Peyer's patch (tissue), 4 donors: ENCODE measurements around the gene DNMT3A. TPM values are rescaled to one million over a fixed set of nuclear protein-coding genes. Genes with fewer than 3 reads are reported as not detected.

Experiments used
- DNase-seq, 3 donors: peaks; one replicate each; pipeline ENCODE4 v3.0.0-alpha.2; 2017 to 2019
- H3K27ac ChIP-seq, 4 donors: fragments of 200-600 bp; sonication (generic); one replicate each; pipeline ENCODE4 v1.5.1; 2016 to 2019
- H3K27me3 ChIP-seq, 2 donors: fragments of 200-600 bp; sonication (generic); one replicate each; pipeline ENCODE4 v1.5.1; 2019
- H3K36me3 ChIP-seq, 3 donors: fragments of 200-600 bp; sonication (generic); one replicate each; pipeline ENCODE4 v1.5.1; 2016 to 2019
- H3K4me1 ChIP-seq, 4 donors: fragments of 200-600 bp; sonication (generic); one replicate each; pipeline ENCODE4 v1.5.1; 2016 to 2019
- H3K4me3 ChIP-seq, 4 donors: fragments of 200-600 bp; sonication (generic); 1 replicate in 3 of 4; 2 replicates in 1 of 4; pipeline ENCODE4 v1.5.1; 2016 to 2019; ENCODE audit warnings: mild to moderate bottlenecking in 1 of 4
- H3K9me3 ChIP-seq, 4 donors: fragments of 200-600 bp; sonication (generic); one replicate each; pipeline ENCODE4 v1.5.1; 2016 to 2019; ENCODE audit warnings: mild to moderate bottlenecking in 1 of 4
- CTCF ChIP-seq, 6 experiments: fragments of 450-650 bp in 4 of 6; fragments of 200-600 bp in 2 of 6; sonication (generic) in 1 of 6; IDR thresholded peaks; one replicate each; pipeline ENCODE4 v1.5.1; 2017 to 2019; ENCODE audit warnings: antibody characterized with exemption in 6 of 6, mild to moderate bottlenecking in 3 of 6, moderate library complexity in 1 of 6
- POLR2A ChIP-seq, 2 donors: fragments of 450-650 bp; IDR thresholded peaks; one replicate each; pipeline ENCODE4 v1.5.1; 2017; ENCODE audit warnings: antibody characterized with exemption in 2 of 2, mild to moderate bottlenecking in 2 of 2, moderate library complexity in 2 of 2
- total RNA-seq, 4 donors: library from RNA; depleted of rRNA; stranded (reverse); fragments of >200 nt; gene quantifications; one replicate each; pipeline ENCODE4 v1.1.0, GENCODE V29; 2016

The DNMT3A gene
- total RNA-seq, 4 donors from 2014 or later = 10.7 to 126 (median 27.7) TPM

GRCh38 chr2:25255745-25256487 lies 85.8 kb downstream of the DNMT3A start:
- Histone ChIP-seq H3K27ac (no peak overlapping the region), H3K4me3 (no peak overlapping the region), H3K9me3 (no peaks in the 10 kb centered on the region), H3K27me3 (no peaks in the 10 kb centered on the region), H3K4me1 (peaks cover 0 to 27% (median 6%) of the 10 kb centered on the region in 4 donors), H3K36me3 (no peaks in the 10 kb centered on the region)
- TF ChIP-seq CTCF (IDR thresholded peaks at IDR 0.05) (no peak), POLR2A (IDR thresholded peaks at IDR 0.05) (no peak)
- DNase-seq = no peak

- TF ChIP-seq POLR2A (IDR thresholded peaks at IDR 0.05) (no peak), CTCF (IDR thresholded peaks at IDR 0.05) (no peak)
- Histone ChIP-seq H3K27me3 (no peaks in the 10 kb centered on the region), H3K9me3 (no peaks in the 10 kb centered on the region), H3K4me1 (peaks cover 0 to 31% (median 6%) of the 10 kb centered on the region in 4 donors), H3K27ac (no peak overlapping the region), H3K36me3 (no peaks in the 10 kb centered on the region), H3K4me3 (no peak overlapping the region)
- DNase-seq = no peak
Observed at GRCh38 chr2:25254961-25255360, 86.8 kb downstream of the DNMT3A start.

GRCh38 chr2:25253153-25253626 lies 88.5 kb downstream of the DNMT3A start:
- peak overlapping the region in 1 of 4 donors; percentile 67 for H3K4me3 ChIP-seq
- no peaks in the 10 kb centered on the region for H3K9me3 ChIP-seq
- H3K27me3 ChIP-seq = no peaks in the 10 kb centered on the region
- H3K4me1 ChIP-seq = peaks cover 0 to 31% (median 6%) of the 10 kb centered on the region in 4 donors
- DNase-seq = no peak
- H3K36me3 ChIP-seq = peaks cover 0 to under 1% (median 0%) of the 10 kb centered on the region in 3 donors
- peak overlapping the region in 3 of 4 donors; percentile 74 to 88 (median 75) for H3K27ac ChIP-seq
- TF ChIP-seq CTCF (IDR thresholded peaks at IDR 0.05) = no peak

- H3K36me3 ChIP-seq = peaks cover 0 to 8% (median 0%) of the 10 kb centered on the region in 3 donors
- DNase-seq = peak; percentile 78 to 84 (median 84)
- H3K4me1 ChIP-seq = peaks cover 0 to 25% (median 6%) of the 10 kb centered on the region in 4 donors
- peak overlapping the region; percentile 67 to 87 (median 82) for H3K4me3 ChIP-seq
- no peaks in the 10 kb centered on the region for H3K27me3 ChIP-seq
- H3K27ac ChIP-seq = peak overlapping the region; percentile 74 to 88 (median 79)
- H3K9me3 ChIP-seq = no peaks in the 10 kb centered on the region
- no peak for TF ChIP-seq CTCF (IDR thresholded peaks at IDR 0.05)
- TF ChIP-seq POLR2A (IDR thresholded peaks at IDR 0.05) = no peak
Observed at GRCh38 chr2:25252291-25253152, 89.2 kb downstream of the DNMT3A start.

GRCh38 chr2:25251422-25252273 lies 90.1 kb downstream of the DNMT3A start:
- Histone ChIP-seq H3K36me3 (peaks cover 0 to 16% (median 0%) of the 10 kb centered on the region in 3 donors), H3K4me1 (peaks cover 0 to 16% (median 6%) of the 10 kb centered on the region in 4 donors)
- TF ChIP-seq POLR2A (IDR thresholded peaks at IDR 0.05) (peak in 1 of 2 donors; percentile 10), CTCF (IDR thresholded peaks at IDR 0.05) (no peak)

More at GRCh38 chr2:25251422-25252273, 90.1 kb downstream of the DNMT3A start:
- H3K4me3 ChIP-seq = peak overlapping the region; percentile 67 to 87 (median 82)
- no peaks in the 10 kb centered on the region for H3K9me3 ChIP-seq
- H3K27ac ChIP-seq = peak overlapping the region; percentile 74 to 88 (median 79)
- DNase-seq = peak; percentile 48 to 80 (median 67)
- no peaks in the 10 kb centered on the region for H3K27me3 ChIP-seq
